Mesenchymal stem cell (in vitro differentiated cells and primary cell): ENCODE results near the gene SMAD3.

Experiments
- DNase-seq: peaks from one replicate; pipeline ENCODE4 v3.0.0-alpha.2; 2013
- H2AFZ ChIP-seq: one replicate; pipeline ENCODE4 v1.6.1; 2013; ENCODE audit warnings: low read depth, mild to moderate bottlenecking, control low read depth, inconsistent platforms, low read length, moderate library complexity
- H2AK5ac ChIP-seq: 2 replicates; pipeline ENCODE4 v1.6.1; 2013; ENCODE audit warnings: low read length, moderate library complexity, mild to moderate bottlenecking, inconsistent platforms; ENCODE audit not compliant: severe bottlenecking
- H2BK120ac ChIP-seq: one replicate; pipeline ENCODE4 v1.6.1; 2013; ENCODE audit warnings: low read depth, mild to moderate bottlenecking, inconsistent platforms, low read length, moderate library complexity
- H2BK12ac ChIP-seq, 2 experiments: one replicate each; pipeline ENCODE4 v1.6.1; 2013; ENCODE audit warnings: inconsistent platforms in 2 of 2, low read length in 2 of 2, mild to moderate bottlenecking in 2 of 2, moderate library complexity in 2 of 2, control low read depth in 1 of 2
- H2BK15ac ChIP-seq: one replicate; pipeline ENCODE4 v1.6.1; 2013; ENCODE audit warnings: mild to moderate bottlenecking, low read depth, inconsistent platforms; ENCODE audit not compliant: poor library complexity, severe bottlenecking
- H2BK5ac ChIP-seq: 2 replicates; pipeline ENCODE4 v1.6.1; 2013; ENCODE audit warnings: low read depth, mild to moderate bottlenecking, low read length, control low read depth, inconsistent platforms; ENCODE audit not compliant: poor library complexity, severe bottlenecking
- H3K14ac ChIP-seq, 2 experiments: one replicate each; pipeline ENCODE4 v1.6.1; 2013; ENCODE audit warnings: inconsistent platforms in 2 of 2, low read length in 2 of 2, control low read depth in 1 of 2, mild to moderate bottlenecking in 1 of 2, moderate library complexity in 1 of 2
- H3K18ac ChIP-seq, 2 experiments: one replicate each; pipeline ENCODE4 v1.6.1; 2013; ENCODE audit warnings: inconsistent platforms in 2 of 2, low read length in 2 of 2, control low read depth in 1 of 2, low read depth in 1 of 2, mild to moderate bottlenecking in 1 of 2
- H3K23ac ChIP-seq, 2 experiments: one replicate each; pipeline ENCODE4 v1.6.1; 2013; ENCODE audit warnings: inconsistent platforms in 2 of 2, low read length in 2 of 2, mild to moderate bottlenecking in 2 of 2, moderate library complexity in 2 of 2, control low read depth in 1 of 2
- H3K27ac ChIP-seq: 2 replicates; pipeline ENCODE4 v1.5.1; 2013; ENCODE audit warnings: mild to moderate bottlenecking, moderate library complexity, low read length, control low read depth, inconsistent platforms; ENCODE audit not compliant: poor library complexity, severe bottlenecking
- H3K27me3 ChIP-seq, 2 experiments: 2 replicates each; pipeline versions ENCODE4 v1.6.1 to v1.7.0; 2013; ENCODE audit warnings: low read length in 2 of 2, mild to moderate bottlenecking in 2 of 2, moderate library complexity in 2 of 2, control low read depth in 1 of 2, inconsistent platforms in 1 of 2; ENCODE audit not compliant: control insufficient read depth in 1 of 2, insufficient read depth in 1 of 2
- H3K36me3 ChIP-seq, 2 experiments: 2 replicates each; pipeline versions ENCODE4 v1.6.1 to v1.7.0; 2013; ENCODE audit warnings: low read length in 2 of 2, control low read depth in 1 of 2, inconsistent platforms in 1 of 2, low read depth in 1 of 2, mild to moderate bottlenecking in 1 of 2; ENCODE audit not compliant: insufficient read depth in 2 of 2, control insufficient read depth in 1 of 2
- H3K4ac ChIP-seq, 2 experiments: one replicate each; pipeline ENCODE4 v1.6.1; 2013; ENCODE audit warnings: inconsistent platforms in 2 of 2, low read length in 2 of 2, mild to moderate bottlenecking in 2 of 2, moderate library complexity in 2 of 2, control low read depth in 1 of 2, low read depth in 1 of 2
- H3K4me1 ChIP-seq: 2 replicates; pipeline ENCODE4 v1.6.1; 2013; ENCODE audit warnings: low read depth, low read length, control low read depth; ENCODE audit not compliant: control insufficient read depth, insufficient read depth
- H3K4me2 ChIP-seq: 2 replicates; pipeline ENCODE4 v1.6.1; 2013; ENCODE audit warnings: low read length, mild to moderate bottlenecking, inconsistent platforms; ENCODE audit not compliant: poor library complexity, severe bottlenecking
- H3K4me3 ChIP-seq, 2 experiments: 2 replicates each; pipeline versions ENCODE4 v1.5.1 to v1.7.0; 2013; ENCODE audit warnings: low read length in 2 of 2, mild to moderate bottlenecking in 2 of 2, control low read depth in 1 of 2, low read depth in 1 of 2; ENCODE audit not compliant: insufficient read depth in 1 of 2
- H3K79me1 ChIP-seq: replicated peaks from 2 replicates; pipeline ENCODE4 v1.6.1; 2013; ENCODE audit warnings: mild to moderate bottlenecking, control low read depth, low read length, inconsistent platforms; ENCODE audit not compliant: poor library complexity, severe bottlenecking
- H3K9ac ChIP-seq: 2 replicates; pipeline ENCODE4 v1.7.0; 2013; ENCODE audit warnings: mild to moderate bottlenecking, low read length, moderate library complexity
- H3K9me3 ChIP-seq: 2 replicates; pipeline ENCODE4 v1.7.0; 2013; ENCODE audit warnings: mild to moderate bottlenecking, low read length; ENCODE audit not compliant: control insufficient read depth
- H4K8ac ChIP-seq: one replicate; pipeline ENCODE4 v1.6.1; 2013; ENCODE audit warnings: inconsistent platforms, mild to moderate bottlenecking, low read length, moderate library complexity
- H4K91ac ChIP-seq: one replicate; pipeline ENCODE4 v1.6.1; 2013; ENCODE audit warnings: mild to moderate bottlenecking, low read length, inconsistent platforms
- WGBS: methylation state at CpG from one replicate; pipeline ENCODE4 v1.1.7; 2013; ENCODE audit warnings: mixed read lengths; 5-methylcytosine and 5-hydroxymethylcytosine counted together

The SMAD3 gene

DNA sequence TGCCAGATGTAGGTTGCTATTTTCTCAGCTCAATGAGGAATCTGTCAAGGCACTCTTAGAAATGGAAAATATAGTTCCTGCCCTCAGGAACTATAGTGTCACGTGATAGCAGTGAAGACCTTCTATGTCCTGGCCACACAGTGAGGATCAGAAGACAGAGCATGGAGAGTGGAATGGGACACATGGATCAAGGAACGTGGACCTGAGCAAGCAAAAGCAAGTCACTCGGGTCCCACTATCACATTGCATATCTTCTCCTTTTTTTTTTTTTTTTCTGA is 21.2 kb downstream of the SMAD3 start:
- Histone ChIP-seq H2AK5ac (no peak overlapping the region), H3K9ac (peak overlapping the region; percentile 53), H2BK15ac (no peak overlapping the region), H4K91ac (no peak overlapping the region), H3K4me2 (no peak overlapping the region), H2AFZ (no peak overlapping the region), H3K4ac (no peak overlapping the region), H3K4me3 (no peak overlapping the region), H3K27ac (no peak overlapping the region), H2BK5ac (no peak overlapping the region), H3K79me1 (peaks cover 35% of the 10 kb centered on the region), H3K4me1 (peaks cover 23% of the 10 kb centered on the region), H3K9me3 (no peaks in the 10 kb centered on the region), H2BK120ac (no peak overlapping the region), H3K27me3 (no peaks in the 10 kb centered on the region), H2BK12ac (no peak overlapping the region), H3K23ac (no peak overlapping the region), H4K8ac (no peak overlapping the region), H3K18ac (no peak overlapping the region), H3K14ac (no peak overlapping the region), H3K36me3 (peaks cover 0 to 27% of the 10 kb centered on the region in 2 experiments)
- no peak for DNase-seq
- 79% methylated on average over 3 of the region's 3 CpGs for WGBS

DNA sequence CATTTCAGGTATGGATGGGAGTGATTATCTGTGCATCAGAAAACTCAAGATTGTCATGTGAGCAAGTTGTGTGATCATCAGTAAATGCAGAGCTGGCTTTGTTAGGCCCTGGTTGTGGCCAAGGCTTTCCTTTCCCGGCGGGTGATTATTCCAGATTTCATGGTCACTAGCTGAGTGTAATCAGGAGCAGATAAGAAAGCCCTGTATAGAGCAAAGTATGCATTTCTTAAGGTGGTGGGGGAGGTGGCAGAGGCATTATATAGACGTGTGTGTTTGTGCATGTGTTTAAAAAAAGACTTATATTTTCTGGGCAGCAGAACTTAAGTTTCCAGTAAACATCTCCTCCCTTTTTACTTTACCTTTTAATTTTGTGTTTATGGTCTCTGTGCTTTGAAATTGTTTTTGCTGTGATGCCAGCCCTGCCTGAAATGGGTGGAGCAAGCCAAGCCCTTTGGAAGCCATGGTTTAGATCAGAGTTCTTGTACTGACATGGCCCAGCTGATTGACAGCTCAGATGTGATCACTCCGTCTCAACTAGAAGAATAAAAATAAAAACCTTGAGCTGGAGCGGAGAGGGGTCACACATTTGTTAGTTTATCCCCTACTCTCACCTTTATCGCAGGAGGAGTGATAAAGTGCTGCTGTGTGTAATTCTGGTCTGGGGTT is 22.2 kb downstream of the SMAD3 start:
- no peak overlapping the region for H2AFZ ChIP-seq
- H2BK120ac ChIP-seq: no peak overlapping the region
- no peak overlapping the region for H2BK15ac ChIP-seq
- H2BK12ac ChIP-seq: no peak overlapping the region
- no peak overlapping the region for H2AK5ac ChIP-seq
- peak overlapping the region; percentile 47 to 71 for H3K18ac ChIP-seq
- no peak overlapping the region for H3K9ac ChIP-seq
- H3K27me3 ChIP-seq: no peaks in the 10 kb centered on the region
- no peak overlapping the region for H3K27ac ChIP-seq
- no peak overlapping the region for H4K8ac ChIP-seq
- peaks cover 28% of the 10 kb centered on the region for H3K4me1 ChIP-seq
- H4K91ac ChIP-seq: no peak overlapping the region
- H3K9me3 ChIP-seq: no peaks in the 10 kb centered on the region
- DNase-seq: no peak
- H3K79me1 ChIP-seq: peaks cover 39% of the 10 kb centered on the region
- H2BK5ac ChIP-seq: no peak overlapping the region
- H3K14ac ChIP-seq: no peak overlapping the region
- H3K23ac ChIP-seq: no peak overlapping the region
- H3K36me3 ChIP-seq: peaks cover 0 to 21% of the 10 kb centered on the region in 2 experiments
- H3K4me2 ChIP-seq: no peak overlapping the region
- H3K4ac ChIP-seq: peak overlapping the region in 1 of 2 experiments; percentile 83
- WGBS: 52% methylated on average over 5 of the region's 6 CpGs
- H3K4me3 ChIP-seq: no peak overlapping the region

DNA sequence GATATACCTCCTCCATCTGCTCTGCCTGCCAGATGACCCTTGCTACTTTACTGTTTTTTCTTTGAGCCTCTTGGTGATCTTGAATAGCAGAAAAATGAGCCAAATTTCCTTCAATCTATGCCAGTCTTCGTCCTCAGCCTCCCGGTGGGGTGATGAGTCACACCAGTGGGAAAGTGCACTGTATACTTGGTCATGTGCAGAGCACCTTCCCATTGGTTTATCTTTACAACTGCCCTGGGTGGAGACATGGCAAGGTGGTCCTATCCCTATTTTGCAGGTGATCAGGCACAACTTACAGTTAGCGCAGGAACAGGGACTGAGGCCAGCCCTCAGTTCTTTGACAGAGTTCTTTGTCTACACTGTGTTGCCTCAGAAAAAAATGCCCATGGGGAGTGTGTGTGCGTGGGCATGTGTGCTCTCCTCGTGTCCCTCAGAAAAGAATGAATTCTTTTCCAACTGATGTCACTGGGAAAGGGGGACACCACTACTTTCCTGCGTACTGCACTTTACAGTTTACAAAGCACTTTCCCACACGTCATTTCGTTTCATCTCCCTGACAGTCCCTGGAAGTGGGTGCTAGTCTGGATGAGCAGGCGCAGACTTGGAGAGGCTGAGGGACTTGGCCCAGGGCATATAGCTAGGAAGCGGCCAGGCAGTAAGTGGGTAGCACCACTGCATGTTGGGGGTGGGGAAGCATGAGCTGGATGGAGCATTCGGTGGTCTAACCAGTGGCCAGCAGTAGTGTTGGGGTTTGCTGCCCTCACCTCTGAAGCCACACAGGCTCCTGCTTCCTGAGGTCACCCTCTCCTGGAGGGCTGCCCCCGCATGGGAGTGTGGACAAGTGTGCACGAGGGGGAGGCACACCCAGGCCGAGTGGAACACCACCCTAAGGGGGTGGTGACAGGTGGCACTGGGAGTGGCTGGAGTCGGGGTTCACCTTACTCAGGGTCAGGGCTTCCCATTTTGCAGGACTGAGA is 24.1 kb downstream of the SMAD3 start:
- H3K23ac ChIP-seq: no peak overlapping the region
- H3K9ac ChIP-seq: no peak overlapping the region
- peak overlapping the region; percentile 56 to 67 for H3K4ac ChIP-seq
- no peaks in the 10 kb centered on the region for H3K27me3 ChIP-seq
- peak; percentile 78 for DNase-seq
- H4K91ac ChIP-seq: peak overlapping the region; percentile 91
- peak overlapping the region; percentile 60 for H2BK15ac ChIP-seq
- H3K27ac ChIP-seq: no peak overlapping the region
- peak overlapping the region; percentile 92 for H4K8ac ChIP-seq
- H3K14ac ChIP-seq: peak overlapping the region in 1 of 2 experiments; percentile 81
- H2BK5ac ChIP-seq: no peak overlapping the region
- H3K18ac ChIP-seq: peak overlapping the region; percentile 82 to 86
- H3K4me3 ChIP-seq: no peak overlapping the region
- H2BK120ac ChIP-seq: peak overlapping the region; percentile 51
- no peak overlapping the region for H2AK5ac ChIP-seq
- peak overlapping the region; percentile 73 to 95 for H2BK12ac ChIP-seq
- H3K36me3 ChIP-seq: peaks cover 12 to 28% of the 10 kb centered on the region in 2 experiments
- H3K9me3 ChIP-seq: no peaks in the 10 kb centered on the region
- WGBS: 68% methylated on average over 13 of the region's 15 CpGs
- H3K4me2 ChIP-seq: no peak overlapping the region
- H3K4me1 ChIP-seq: peaks cover 25% of the 10 kb centered on the region
- peaks cover 44% of the 10 kb centered on the region for H3K79me1 ChIP-seq
- H2AFZ ChIP-seq: no peak overlapping the region
